Spinal cord (tissue), 10 donors: ENCODE data around the gene GNPAT. TPM values are rescaled to one million over a fixed set of nuclear protein-coding genes. Genes with fewer than 3 reads are reported as not detected.

Experiments used
- DNase-seq, 6 donors: peaks; one replicate each; pipeline versions ENCODE4 v3.0.0 to v3.0.0-alpha.2; 2013 to 2015; ENCODE audit warnings: low spot score in 6 of 6, low read depth in 4 of 6
- H3K27ac ChIP-seq: one replicate; pipeline ENCODE4 v1.5.1; 2013; ENCODE audit warnings: low read depth, low read length, control low read depth
- H3K27me3 ChIP-seq: one replicate; pipeline ENCODE4 v1.6.1; 2013; ENCODE audit warnings: low read length; ENCODE audit not compliant: control insufficient read depth, insufficient read depth
- H3K36me3 ChIP-seq: one replicate; pipeline ENCODE4 v1.6.1; 2013; ENCODE audit warnings: low read length; ENCODE audit not compliant: control insufficient read depth, insufficient read depth
- H3K4me1 ChIP-seq: one replicate; pipeline ENCODE4 v1.6.1; 2013; ENCODE audit warnings: low read length; ENCODE audit not compliant: control insufficient read depth, insufficient read depth
- H3K4me3 ChIP-seq: one replicate; pipeline ENCODE4 v1.5.1; 2013; ENCODE audit warnings: low read depth, low read length, control low read depth
- H3K9me3 ChIP-seq: one replicate; pipeline ENCODE4 v1.6.1; 2013; ENCODE audit warnings: low read length; ENCODE audit not compliant: control insufficient read depth, insufficient read depth
- WGBS: methylation state at CpG from one replicate; pipeline ENCODE4 v1.1.5; 2013; ENCODE audit warnings: missing lambda C conversion rate; ENCODE audit not compliant: insufficient coverage; 5-methylcytosine and 5-hydroxymethylcytosine counted together
- long read RNA-seq, 4 donors: transcript quantifications; one replicate each; lab custom pipeline, GENCODE V29; 2026
- polyA plus RNA-seq, 2 donors: library from polyadenylated mRNA; unstranded; fragments of 120-200 nt; gene quantifications; one replicate each; pipeline ENCODE4 v1.2.1, GENCODE V29; 2013; ENCODE audit not compliant: insufficient read length in 2 of 2
- total RNA-seq, 2 donors: library from RNA; depleted of rRNA in 1 of 2; stranded (reverse); fragments of 120-200 nt in 1 of 2; fragments of >200 nt in 1 of 2; gene quantifications; one replicate each; pipeline versions ENCODE4 v1.2.3 to v1.2.4, GENCODE V29; 2013 to 2014
- donor health status: healthy.

Gene GNPAT
- 10 to 100 TPM; 51.4 to 66.4 TPM for total RNA-seq
- polyA plus RNA-seq = 10 to 100 TPM; 62.1 to 64.2 TPM
- long read RNA-seq, donor 1, transcript GNPAT-201 (16 exons, 2,643 nt) = major isoform, 12 of 34 reads
- long read RNA-seq, donor 1, partial matches to known transcripts = 19 of 34 reads
- long read RNA-seq, donor 1, other reads (novel, unspliced or antisense) = 0 of 34 reads
- long read RNA-seq, donor 2, transcript GNPAT-201 (16 exons, 2,643 nt) = major isoform, 6 of 7 reads
- long read RNA-seq, donor 2, partial matches to known transcripts = 0 of 7 reads
- long read RNA-seq, donor 2, other reads (novel, unspliced or antisense) = 0 of 7 reads
- long read RNA-seq, donor 3, transcript GNPAT-201 (16 exons, 2,643 nt) = major isoform, 10 of 11 reads
- long read RNA-seq, donor 3, partial matches to known transcripts = 0 of 11 reads
- long read RNA-seq, donor 3, other reads (novel, unspliced or antisense) = 0 of 11 reads
- long read RNA-seq, donor 4, transcript GNPAT-201 (16 exons, 2,643 nt) = major isoform, 15 of 24 reads
- long read RNA-seq, donor 4, partial matches to known transcripts = 5 of 24 reads
- long read RNA-seq, donor 4, other reads (novel, unspliced or antisense) = 0 of 24 reads

GRCh38 chr1:231240883-231241735, at the start of gene GNPAT:
Gene GNPAT (plus strand): TSS chr1:231241212. CDS start chr1:231241379, 167 bp downstream.
- no peaks in the 10 kb centered on the region for H3K9me3 ChIP-seq
- H3K4me1 ChIP-seq = peaks cover 11% of the 10 kb centered on the region
- no peaks in the 10 kb centered on the region for H3K27me3 ChIP-seq
- peak within 1 kb of the TSS; percentile 89 for H3K4me3 ChIP-seq
- H3K27ac ChIP-seq = peak within 1 kb of the TSS; percentile 90
- WGBS = under 1% methylated on average over 45 of the region's 51 CpGs
- peaks cover 2% of the 10 kb centered on the region for H3K36me3 ChIP-seq
- peak; percentile 72 to 96 (median 82) for DNase-seq

GRCh38 chr1:231192620-231193163, 48.3 kb upstream of the GNPAT start:
- no peaks in the 10 kb centered on the region for H3K27me3 ChIP-seq
- WGBS = 29% methylated on average over 11 of the region's 12 CpGs
- no peak overlapping the region for H3K27ac ChIP-seq
- H3K4me1 ChIP-seq = peaks cover 29% of the 10 kb centered on the region
- peaks cover 12% of the 10 kb centered on the region for H3K36me3 ChIP-seq
- no peaks in the 10 kb centered on the region for H3K9me3 ChIP-seq
- peak in 5 of 6 donors; percentile 47 to 86 (median 64) for DNase-seq
- H3K4me3 ChIP-seq = no peak overlapping the region

GRCh38 chr1:231193710-231194340, 47.2 kb upstream of the GNPAT start:
- Histone ChIP-seq H3K27ac (no peak overlapping the region), H3K27me3 (no peaks in the 10 kb centered on the region)
- no peak for DNase-seq

GRCh38 chr1:231194476-231194842, 46.6 kb upstream of the GNPAT start:
- Histone ChIP-seq H3K27ac (no peak overlapping the region), H3K36me3 (peaks cover 13% of the 10 kb centered on the region), H3K4me1 (peaks cover 21% of the 10 kb centered on the region), H3K27me3 (no peaks in the 10 kb centered on the region), H3K4me3 (no peak overlapping the region), H3K9me3 (no peaks in the 10 kb centered on the region)
- no peak for DNase-seq
- 83% methylated on average over 1 of the region's 2 CpGs for WGBS

More at GRCh38 chr1:231193710-231194340, 47.2 kb upstream of the GNPAT start:
- Histone ChIP-seq H3K9me3 (no peaks in the 10 kb centered on the region), H3K4me1 (peaks cover 21% of the 10 kb centered on the region), H3K4me3 (no peak overlapping the region), H3K36me3 (peaks cover 12% of the 10 kb centered on the region)
- 79% methylated on average over 8 of the region's 10 CpGs for WGBS

- peaks cover 19% of the 10 kb centered on the region for H3K36me3 ChIP-seq
- H3K27ac ChIP-seq = no peak overlapping the region
- no peak for DNase-seq
- H3K4me1 ChIP-seq = peaks cover 21% of the 10 kb centered on the region
- H3K9me3 ChIP-seq = no peaks in the 10 kb centered on the region
- WGBS = 97% methylated on average over 6 of the region's 8 CpGs
- no peak overlapping the region for H3K4me3 ChIP-seq
- H3K27me3 ChIP-seq = no peaks in the 10 kb centered on the region
Observed at GRCh38 chr1:231194843-231195516, 46.0 kb upstream of the GNPAT start.

GRCh38 chr1:231196307-231196706, 44.7 kb upstream of the GNPAT start:
- no peak overlapping the region for H3K4me3 ChIP-seq
- H3K36me3 ChIP-seq = peaks cover 22% of the 10 kb centered on the region
- H3K27me3 ChIP-seq = no peaks in the 10 kb centered on the region
- DNase-seq = no peak
- no peak overlapping the region for H3K27ac ChIP-seq
- 100% methylated on average over 1 of the region's 3 CpGs for WGBS
- H3K4me1 ChIP-seq = peaks cover 21% of the 10 kb centered on the region
- no peaks in the 10 kb centered on the region for H3K9me3 ChIP-seq

GRCh38 chr1:231196728-231197127, 44.3 kb upstream of the GNPAT start:
- no peak overlapping the region for H3K27ac ChIP-seq
- DNase-seq = no peak
- H3K4me1 ChIP-seq = peaks cover 18% of the 10 kb centered on the region
- H3K9me3 ChIP-seq = no peaks in the 10 kb centered on the region
- H3K27me3 ChIP-seq = no peaks in the 10 kb centered on the region
- WGBS = no CpG with 5 or more reads among the region's 2 CpGs
- peaks cover 27% of the 10 kb centered on the region for H3K36me3 ChIP-seq
- H3K4me3 ChIP-seq = no peak overlapping the region

- no peaks in the 10 kb centered on the region for H3K4me1 ChIP-seq
- no peaks in the 10 kb centered on the region for H3K27me3 ChIP-seq
- H3K27ac ChIP-seq = no peak overlapping the region
- WGBS = 97% methylated on average over 7 of the region's 7 CpGs
- peaks cover 36% of the 10 kb centered on the region for H3K36me3 ChIP-seq
- no peak for DNase-seq
- no peaks in the 10 kb centered on the region for H3K9me3 ChIP-seq
- H3K4me3 ChIP-seq = no peak overlapping the region
Observed at GRCh38 chr1:231199868-231200267, 41.1 kb upstream of the GNPAT start.
